Neuronal stem cell (in vitro differentiated cells): ENCODE measurements around the gene COL9A1.

Experiments used
- DNase-seq: peaks from one replicate; pipeline ENCODE4 v3.0.0-alpha.2; 2013; ENCODE audit warnings: low spot score
- H2AFZ ChIP-seq: one replicate; pipeline ENCODE4 v1.6.1; 2013; ENCODE audit warnings: mild to moderate bottlenecking, low read length, inconsistent platforms
- H2AK5ac ChIP-seq: 2 replicates; pipeline ENCODE4 v1.6.1; 2013; ENCODE audit warnings: low read depth, mild to moderate bottlenecking, inconsistent platforms, low read length, moderate library complexity, mixed read lengths
- H2BK120ac ChIP-seq: 2 replicates; pipeline ENCODE4 v1.6.1; 2013; ENCODE audit warnings: low read depth, mild to moderate bottlenecking, inconsistent platforms, low read length, moderate library complexity, mixed read lengths
- H2BK12ac ChIP-seq: one replicate; pipeline ENCODE4 v1.6.1; 2013; ENCODE audit warnings: low read length, inconsistent platforms
- H2BK15ac ChIP-seq: 2 replicates; pipeline ENCODE4 v1.6.1; 2013; ENCODE audit warnings: mild to moderate bottlenecking, low read length, inconsistent platforms, mixed read lengths
- H2BK5ac ChIP-seq: one replicate; pipeline ENCODE4 v1.6.1; 2013; ENCODE audit warnings: inconsistent platforms, mild to moderate bottlenecking, low read length, moderate library complexity
- H3K14ac ChIP-seq: one replicate; pipeline ENCODE4 v1.6.1; 2013; ENCODE audit warnings: low read length, inconsistent platforms
- H3K18ac ChIP-seq: 2 replicates; pipeline ENCODE4 v1.6.1; 2013; ENCODE audit warnings: low read length, inconsistent platforms
- H3K23ac ChIP-seq: 2 replicates; pipeline ENCODE4 v1.6.1; 2013; ENCODE audit warnings: low read depth, mild to moderate bottlenecking, mixed read lengths, low read length, inconsistent platforms; ENCODE audit not compliant: poor library complexity
- H3K27ac ChIP-seq: replicated peaks from 3 replicates; pipeline ENCODE4 v1.5.1; 2013; ENCODE audit warnings: low read length, inconsistent platforms
- H3K27me3 ChIP-seq, 3 experiments: 2 replicates each; pipeline ENCODE4 v1.6.1; 2013; ENCODE audit warnings: low read length in 3 of 3, mild to moderate bottlenecking in 2 of 3, inconsistent platforms in 1 of 3, low read depth in 1 of 3, mixed read lengths in 1 of 3, moderate library complexity in 1 of 3; ENCODE audit not compliant: control insufficient read depth in 3 of 3, insufficient read depth in 3 of 3
- H3K36me3 ChIP-seq, 2 donors: replicated peaks in 1 of 2; 2 replicates each; pipeline ENCODE4 v1.6.1; 2013; ENCODE audit warnings: low read length in 2 of 2; ENCODE audit not compliant: control insufficient read depth in 2 of 2, insufficient read depth in 2 of 2
- H3K4ac ChIP-seq: 2 replicates; pipeline ENCODE4 v1.6.1; 2013; ENCODE audit warnings: inconsistent platforms, mild to moderate bottlenecking, low read length, moderate library complexity
- H3K4me1 ChIP-seq, 2 donors: 1 replicate in 1 of 2; 2 replicates in 1 of 2; pipeline ENCODE4 v1.6.1; 2013; ENCODE audit warnings: low read length in 2 of 2, low read depth in 1 of 2; ENCODE audit not compliant: control insufficient read depth in 2 of 2, insufficient read depth in 1 of 2
- H3K4me2 ChIP-seq: one replicate; pipeline ENCODE4 v1.6.1; 2013; ENCODE audit warnings: mild to moderate bottlenecking, low read length, inconsistent platforms; ENCODE audit not compliant: insufficient read depth, poor library complexity, severe bottlenecking
- H3K4me3 ChIP-seq, 2 donors: 2 replicates each; pipeline ENCODE4 v1.5.1; 2013; ENCODE audit warnings: low read length in 2 of 2, mild to moderate bottlenecking in 2 of 2, inconsistent platforms in 1 of 2, moderate library complexity in 1 of 2
- H3K79me1 ChIP-seq: one replicate; pipeline ENCODE4 v1.6.1; 2013; ENCODE audit warnings: low read depth, mild to moderate bottlenecking, inconsistent platforms, low read length, moderate library complexity
- H3K9ac ChIP-seq: one replicate; pipeline ENCODE4 v1.6.1; 2013; ENCODE audit warnings: mild to moderate bottlenecking, low read depth, low read length, inconsistent platforms; ENCODE audit not compliant: poor library complexity
- H3K9me3 ChIP-seq, 2 donors: replicated peaks in 1 of 2; 2 replicates each; pipeline versions ENCODE3 to v1.6.1; 2013; ENCODE audit warnings: low read length in 2 of 2, mild to moderate bottlenecking in 2 of 2, inconsistent platforms in 1 of 2, low read depth in 1 of 2, mixed read lengths in 1 of 2, moderate library complexity in 1 of 2; ENCODE audit not compliant: control insufficient read depth in 2 of 2, insufficient read depth in 1 of 2
- H4K8ac ChIP-seq: one replicate; pipeline ENCODE4 v1.6.1; 2013; ENCODE audit warnings: low read depth, mild to moderate bottlenecking, inconsistent platforms, low read length, moderate library complexity
- H4K91ac ChIP-seq: one replicate; pipeline ENCODE4 v1.6.1; 2013; ENCODE audit warnings: low read length, low read depth, mild to moderate bottlenecking, inconsistent platforms; ENCODE audit not compliant: poor library complexity
- WGBS, 2 donors: extraction: QIAGEN DNeasy Blood & Tissue Kit; methylation state at CpG; one replicate each; pipeline ENCODE4 v1.1.7; 2013; ENCODE audit warnings: missing lambda C conversion rate in 2 of 2, mixed read lengths in 1 of 2; ENCODE audit not compliant: insufficient read length in 2 of 2, insufficient replicate concordance in 1 of 2; ENCODE audit errors: extremely low coverage in 2 of 2; 5-methylcytosine and 5-hydroxymethylcytosine counted together

Gene COL9A1

GRCh38 chr6:70168681-70169377 is 134.1 kb downstream of the COL9A1 start:
- Histone ChIP-seq H3K18ac (no peak overlapping the region), H3K9ac (no peak overlapping the region), H2BK12ac (no peak overlapping the region), H4K91ac (no peak overlapping the region), H3K4ac (no peak overlapping the region), H2BK120ac (no peak overlapping the region), H3K27me3 (no peaks in the 10 kb centered on the region), H3K23ac (no peak overlapping the region), H3K4me2 (no peak overlapping the region), H3K4me3 (no peak overlapping the region), H3K27ac (no peak overlapping the region), H2AFZ (no peak overlapping the region), H3K36me3 (no peaks in the 10 kb centered on the region), H3K4me1 (no peaks in the 10 kb centered on the region), H3K9me3 (no peaks in the 10 kb centered on the region), H4K8ac (no peak overlapping the region), H2BK5ac (no peak overlapping the region), H2AK5ac (no peak overlapping the region), H2BK15ac (no peak overlapping the region), H3K14ac (no peak overlapping the region), H3K79me1 (no peaks in the 10 kb centered on the region)
- no CpG with 5 or more reads among the region's 5 CpGs for WGBS, 2 donors
- DNase-seq = no peak
